ENCODE results near the gene CLUH. TPM values are rescaled to one million over a fixed set of nuclear protein-coding genes. Genes with fewer than 3 reads are reported as not detected.
A peak's percentile ranks its signal among the peaks of the same experiment; 100 is the strongest.

CLUH gene
- polyA plus RNA-seq, 1 of the 3 experiments (the other 2 are of a cell fraction): 32.2 TPM

GRCh38 chr17:2708585-2709182, 2.9 kb downstream of the CLUH start:
- Histone ChIP-seq H3K4me1 (ENCODE audit: control insufficient read depth in 1 of 2, insufficient read depth in 2 of 2, low read depth in 1 of 2, low read length in 1 of 2) (peaks cover 9 to 44% of the 10 kb centered on the region in 2 experiments; a peak in 1 of 4 replicates), H3K27me3 (ENCODE audit: insufficient read depth) (no peaks in the 10 kb centered on the region), H3K79me2 (ENCODE audit: insufficient read depth) (peaks cover 73% of the 10 kb centered on the region), H3K9ac (no peak overlapping the region), H3K4me2 (peak overlapping the region; percentile 98; the same call in 1 of the 2 replicates), H2AFZ (ENCODE audit: low read depth) (no peak overlapping the region), H3K36me3 (replicated peaks in 1 of 2; ENCODE audit: control insufficient read depth in 1 of 2, insufficient read depth in 2 of 2, low read length in 1 of 2) (peaks cover 0 to 6% of the 10 kb centered on the region in 2 experiments), H3F3A (replicated peaks; ENCODE audit: insufficient read depth) (no peaks in the 10 kb centered on the region), H3K4me3 (ENCODE audit: low read depth in 2 of 2, low read length in 1 of 2) (no peak overlapping the region), H4K20me1 (ENCODE audit: insufficient read depth) (peaks cover 66% of the 10 kb centered on the region), H3K27ac (ENCODE audit: low read depth in 2 of 2, low read length in 1 of 2) (no peak overlapping the region; a peak in 1 of 4 replicates), H3K9me3 (no peaks in the 10 kb centered on the region), H3K9me2 (no peaks in the 10 kb centered on the region)
- WGBS (ENCODE audit: low lambda C conversion rate): 94% methylated on average over 21 of the region's 21 CpGs
- TF ChIP-seq EP300 (IDR thresholded peaks at IDR 0.05; ENCODE audit: borderline replicate concordance in 1 of 2, low read depth in 1 of 2, low read length in 1 of 2) (no peak), RFX5 (IDR thresholded peaks at IDR 0.05; ENCODE audit: low read length) (no peak), ZBTB33 (IDR thresholded peaks at IDR 0.05; ENCODE audit: borderline replicate concordance, low read depth) (no peak), REST (IDR thresholded peaks at IDR 0.05; ENCODE audit: low read depth, low read length) (no peak), TEAD4 (IDR thresholded peaks at IDR 0.05; ENCODE audit: borderline replicate concordance, insufficient read depth) (no peak), EZH2phosphoT487 (IDR thresholded peaks at IDR 0.05; ENCODE audit: borderline replicate concordance, low read depth) (no peak), FOXJ3 (CRISPR knock-in tag; IDR thresholded peaks at IDR 0.05) (no peak), CTCF (IDR thresholded peaks at IDR 0.05) (no peak), FOSL2 (IDR thresholded peaks at IDR 0.05; ENCODE audit: borderline replicate concordance, low read depth) (no peak), MEF2A (IDR thresholded peaks at IDR 0.05; ENCODE audit: borderline replicate concordance, low read depth) (no peak), USF2 (IDR thresholded peaks at IDR 0.05; ENCODE audit: borderline replicate concordance, low read depth, low read length) (no peak), CHD2 (IDR thresholded peaks at IDR 0.05; ENCODE audit: low read length, partially characterized antibody) (no peak), NFIC (IDR thresholded peaks at IDR 0.05; ENCODE audit: borderline replicate concordance) (no peak), RXRA (IDR thresholded peaks at IDR 0.05; ENCODE audit: borderline replicate concordance, low read depth) (no peak), SMC3 (IDR thresholded peaks at IDR 0.05; ENCODE audit: low read depth, low read length) (no peak)
- ChIA-PET CTCF (interaction anchor here (0.6 to 2.7 kb wide), 2 partner anchors 12 to 33 kb away, joined by 3 to 12 read pairs; no protein-coding TSS in a partner anchor), POLR2A (no interaction called here)
- no peak for DNase-seq

Measured in SK-N-SH (cell line).